ENCODE results near the gene HOXD12. TPM values are rescaled to one million over a fixed set of nuclear protein-coding genes. Genes with fewer than 3 reads are reported as not detected.

Gene HOXD12
- total RNA-seq, 6 experiments from 2014 or later: not detected

DNA sequence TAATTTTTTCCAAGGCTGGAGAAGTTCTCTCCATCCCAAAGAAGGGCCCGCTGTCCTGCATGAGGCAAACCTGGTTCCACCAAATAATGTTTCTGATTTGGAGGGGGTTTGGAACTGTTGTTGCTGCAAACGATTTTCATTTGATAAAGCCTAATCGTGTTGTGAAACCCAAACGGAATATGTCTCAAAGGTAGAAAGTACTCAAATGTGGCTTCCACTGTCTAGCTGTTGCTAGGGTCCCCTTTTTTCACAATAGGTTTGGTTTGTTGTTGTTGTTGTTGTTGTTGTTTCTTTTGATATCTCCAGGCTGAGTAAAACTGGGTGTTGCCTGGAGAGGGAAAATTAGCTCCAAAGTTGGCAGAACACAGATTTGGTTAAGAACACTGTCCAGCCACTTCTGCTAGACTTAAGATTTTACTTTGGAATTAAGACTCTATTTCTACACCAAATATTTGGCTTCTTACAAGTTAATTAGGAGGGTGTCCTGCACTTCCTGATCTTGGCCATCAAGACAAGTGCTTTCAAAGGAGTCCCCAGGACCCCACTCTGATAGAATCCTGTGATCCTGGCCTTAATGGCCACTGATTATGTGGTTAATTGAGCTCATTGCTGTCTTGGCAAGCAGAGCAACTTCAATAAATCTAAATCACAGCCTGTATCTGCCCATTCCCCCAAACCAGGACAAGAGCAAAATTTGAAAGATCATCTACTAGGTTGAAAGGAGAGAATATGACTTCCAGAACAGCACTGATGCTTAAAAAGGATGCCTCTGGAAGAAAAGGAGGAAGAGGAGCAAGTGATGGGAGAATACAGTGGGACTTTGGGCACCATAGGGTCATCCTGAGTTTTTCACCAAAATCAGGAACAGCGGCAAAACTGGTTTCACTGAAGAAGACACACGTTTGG, 10.4 kb upstream of the HOXD12 start:
- Histone ChIP-seq H3K27me3 (peaks cover 40 to 70% of the 10 kb centered on the region in 2 donors), H3K4me1 (peaks cover 0 to 16% (median 4%) of the 10 kb centered on the region in 4 donors), H3K27ac (no peak overlapping the region), H3K36me3 (no peaks in the 10 kb centered on the region), H3K9me3 (no peaks in the 10 kb centered on the region), H3K4me3 (no peak overlapping the region)
- TF ChIP-seq, protein P1, sequence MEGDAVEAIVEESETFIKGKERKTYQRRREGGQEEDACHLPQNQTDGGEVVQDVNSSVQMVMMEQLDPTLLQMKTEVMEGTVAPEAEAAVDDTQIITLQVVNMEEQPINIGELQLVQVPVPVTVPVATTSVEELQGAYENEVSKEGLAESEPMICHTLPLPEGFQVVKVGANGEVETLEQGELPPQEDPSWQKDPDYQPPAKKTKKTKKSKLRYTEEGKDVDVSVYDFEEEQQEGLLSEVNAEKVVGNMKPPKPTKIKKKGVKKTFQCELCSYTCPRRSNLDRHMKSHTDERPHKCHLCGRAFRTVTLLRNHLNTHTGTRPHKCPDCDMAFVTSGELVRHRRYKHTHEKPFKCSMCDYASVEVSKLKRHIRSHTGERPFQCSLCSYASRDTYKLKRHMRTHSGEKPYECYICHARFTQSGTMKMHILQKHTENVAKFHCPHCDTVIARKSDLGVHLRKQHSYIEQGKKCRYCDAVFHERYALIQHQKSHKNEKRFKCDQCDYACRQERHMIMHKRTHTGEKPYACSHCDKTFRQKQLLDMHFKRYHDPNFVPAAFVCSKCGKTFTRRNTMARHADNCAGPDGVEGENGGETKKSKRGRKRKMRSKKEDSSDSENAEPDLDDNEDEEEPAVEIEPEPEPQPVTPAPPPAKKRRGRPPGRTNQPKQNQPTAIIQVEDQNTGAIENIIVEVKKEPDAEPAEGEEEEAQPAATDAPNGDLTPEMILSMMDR (IDR thresholded peaks at IDR 0.05): no peak
- TF ChIP-seq POLR2A (IDR thresholded peaks at IDR 0.05): no peak
- no peak for DNase-seq
- intact Hi-C loops (cut with DNase I): loop anchor here in 1 of 2 donors (10.0 kb wide), 1 partner anchor 404 kb away; no protein-coding TSS in a partner anchor
- WGBS (ENCODE audit: insufficient coverage, low coverage, low lambda C conversion rate, missing lambda C conversion rate): 7% methylated on average over 6 of the region's 6 CpGs
- no peak for ATAC-seq

DNA sequence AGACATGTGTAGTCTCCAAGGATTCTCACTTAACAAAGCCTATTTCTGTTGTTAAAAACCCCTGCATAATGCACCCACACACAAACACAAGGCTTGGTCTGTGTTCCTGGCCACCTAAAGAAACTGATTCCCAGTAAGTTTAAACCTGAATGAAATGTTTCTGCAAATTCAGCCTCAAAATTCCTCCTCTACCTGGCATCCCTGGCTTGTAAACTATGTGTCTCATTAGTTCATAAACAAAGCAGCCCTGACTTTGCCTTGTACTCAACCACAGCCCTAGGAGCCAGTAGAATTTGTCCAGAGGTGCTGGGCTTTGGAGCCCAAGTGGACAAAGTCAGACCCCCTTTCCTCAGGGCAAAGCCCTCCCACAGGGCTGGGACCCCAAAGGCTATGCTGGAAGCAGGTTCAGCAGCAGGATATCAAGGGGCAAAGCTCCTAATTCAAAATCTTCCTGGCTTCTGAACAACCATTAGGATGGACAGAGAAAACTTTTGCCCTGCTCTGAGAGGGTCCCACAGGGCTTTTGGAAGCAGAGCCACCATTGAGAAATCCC, 9.7 kb upstream of the HOXD12 start:
- H3K36me3 ChIP-seq: no peaks in the 10 kb centered on the region
- intact Hi-C loops (cut with DNase I): loop anchor here (10.0 kb wide), 2 partner anchors 405 to 735 kb away; no protein-coding TSS in a partner anchor
- peaks cover 0 to 16% (median 4%) of the 10 kb centered on the region in 4 donors for H3K4me1 ChIP-seq
- no peak for ATAC-seq
- DNase-seq: no peak
- TF ChIP-seq, protein P1 (IDR thresholded peaks at IDR 0.05): no peak
- no peak for TF ChIP-seq POLR2A (IDR thresholded peaks at IDR 0.05)
- H3K4me3 ChIP-seq: no peak overlapping the region
- peaks cover 40 to 74% of the 10 kb centered on the region in 2 donors for H3K27me3 ChIP-seq
- H3K9me3 ChIP-seq: no peaks in the 10 kb centered on the region
- H3K27ac ChIP-seq: no peak overlapping the region

DNA sequence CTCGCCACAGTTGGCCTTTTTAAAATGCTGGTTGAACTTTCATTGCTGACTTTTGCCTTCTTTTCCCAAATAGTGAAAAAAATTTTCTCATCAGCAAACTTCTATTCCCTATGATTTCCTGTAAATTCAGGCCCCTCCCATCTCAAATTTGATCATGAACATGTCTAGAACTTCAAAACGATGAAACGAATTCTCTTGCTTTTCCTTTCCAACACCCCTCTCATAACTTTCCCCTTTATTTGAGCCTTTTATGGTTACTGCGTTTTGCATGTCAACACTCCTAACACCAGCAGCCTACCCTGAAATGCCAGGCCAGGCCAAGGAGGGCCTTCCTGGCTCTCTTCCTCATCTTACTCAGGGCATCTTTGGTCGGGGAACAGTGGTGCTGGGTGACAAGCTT, 8.7 kb upstream of the HOXD12 start:
- Histone ChIP-seq H3K36me3 (no peaks in the 10 kb centered on the region), H3K27ac (no peak overlapping the region), H3K4me1 (peaks cover 0 to 16% (median 4%) of the 10 kb centered on the region in 4 donors), H3K9me3 (no peaks in the 10 kb centered on the region), H3K4me3 (no peak overlapping the region), H3K27me3 (peaks cover 38 to 76% of the 10 kb centered on the region in 2 donors)
- intact Hi-C loops (cut with DNase I): loop anchor here in 1 of 2 donors (10.0 kb wide), 1 partner anchor 736 kb away; no protein-coding TSS in a partner anchor
- no peak for ATAC-seq
- DNase-seq: no peak
- 13% methylated on average over 5 of the region's 5 CpGs for WGBS (ENCODE audit: insufficient coverage, low coverage, low lambda C conversion rate, missing lambda C conversion rate)
- TF ChIP-seq POLR2A (IDR thresholded peaks at IDR 0.05): no peak
- TF ChIP-seq, protein P1 (IDR thresholded peaks at IDR 0.05): no peak

DNA sequence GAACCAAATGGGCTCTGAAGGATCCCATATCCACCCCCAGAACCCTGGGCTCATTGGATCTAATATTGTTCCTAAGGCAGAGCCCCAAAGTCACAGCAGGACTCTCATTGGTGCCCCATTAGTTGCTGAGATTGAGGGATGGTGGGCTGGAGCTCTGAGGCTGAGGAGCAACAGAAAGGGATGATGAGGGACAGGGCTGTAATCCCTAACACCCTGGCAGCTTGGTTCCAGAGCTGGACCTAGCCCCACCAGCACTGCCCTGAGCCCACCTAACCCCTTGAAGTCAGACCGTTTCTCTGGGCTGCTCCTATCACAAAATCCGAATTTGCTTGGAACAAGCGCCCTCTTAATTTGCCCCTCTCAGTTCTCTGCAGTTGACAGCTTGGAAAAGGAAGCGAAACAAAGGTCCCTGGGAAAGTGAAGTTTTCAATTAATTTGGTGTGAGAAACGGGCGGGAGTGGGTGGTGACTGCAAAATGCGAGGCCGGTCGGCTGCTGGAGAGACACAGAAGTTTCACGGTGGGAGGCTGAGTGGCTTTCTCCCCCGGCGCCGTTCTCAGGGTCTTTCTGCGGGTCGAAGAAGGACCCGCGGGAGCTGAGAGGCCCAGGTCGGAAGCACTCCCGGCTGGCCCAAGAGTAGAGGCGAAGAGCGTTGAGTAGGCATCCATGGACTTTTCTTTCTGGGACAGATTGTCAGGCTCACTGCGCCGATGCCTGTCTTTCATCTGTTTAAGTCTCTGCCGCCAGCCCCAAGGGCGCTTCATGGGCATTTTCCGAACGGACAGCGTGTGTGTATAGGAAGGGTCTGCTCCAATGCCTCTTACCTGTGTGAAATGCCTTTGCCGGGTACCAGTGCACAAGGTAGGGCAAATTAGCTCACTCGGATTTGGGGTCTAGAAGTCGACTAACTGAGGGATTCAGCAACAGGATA, 8.0 kb upstream of the HOXD12 start:
- ATAC-seq (no peak), DNase-seq (no peak)
- WGBS (ENCODE audit: insufficient coverage, low coverage, low lambda C conversion rate, missing lambda C conversion rate): 10% methylated on average over 23 of the region's 31 CpGs
- peaks cover 34 to 84% of the 10 kb centered on the region in 2 donors for H3K27me3 ChIP-seq
- H3K27ac ChIP-seq: no peak overlapping the region
- H3K36me3 ChIP-seq: no peaks in the 10 kb centered on the region
- TF ChIP-seq, protein P1 (IDR thresholded peaks at IDR 0.05): no peak
- TF ChIP-seq POLR2A (IDR thresholded peaks at IDR 0.05): no peak
- no peak overlapping the region for H3K4me3 ChIP-seq
- peaks cover 0 to 21% (median 4%) of the 10 kb centered on the region in 4 donors for H3K4me1 ChIP-seq
- H3K9me3 ChIP-seq: no peaks in the 10 kb centered on the region
- intact Hi-C loops (cut with DNase I): loop anchor here in 1 of 2 donors (10.0 kb wide), 1 partner anchor 737 kb away; no protein-coding TSS in a partner anchor
